OCI-LY1 (cell line): ENCODE results near the gene MFRP.

ENCODE experiments used
- CTCF ChIP-seq: fragments of 200-600 bp; sonication (generic), shearing (Covaris generic); IDR thresholded peaks from 2 replicates; pipeline ENCODE4 v1.5.1; 2017; ENCODE audit warnings: mild to moderate bottlenecking, antibody characterized with exemption, low read length, moderate library complexity, mixed read lengths
- EZH2 ChIP-seq: fragments of 200-600 bp; sonication (generic), shearing (Covaris generic); IDR thresholded peaks from 2 replicates; pipeline ENCODE4 v1.8.0; 2017; ENCODE audit warnings: borderline replicate concordance, mixed run types, mild to moderate bottlenecking, antibody characterized with exemption, low read length, moderate library complexity, mixed read lengths

- TF ChIP-seq CTCF (no peak), EZH2 (no peak)
Observed at GRCh38 chr11:119330237-119330636, 16.3 kb downstream of the MFRP start.
